Measurements from ENCODE around the gene CHRNA7.

GRCh38 chr15:32112101-32112500 is 81.8 kb downstream of the CHRNA7 start:
- TF ChIP-seq POU2F2 (IDR thresholded peaks at IDR 0.05; ENCODE audit: low read depth, low read length) (no peak), POLR2A (IDR thresholded peaks at IDR 0.05; ENCODE audit: low read depth, low read length) (no peak), POLR2AphosphoS5 (IDR thresholded peaks at IDR 0.05; ENCODE audit: low read depth, low read length) (no peak), SPI1 (IDR thresholded peaks at IDR 0.05; ENCODE audit: low read depth, low read length) (no peak)
